IMR-90 (cell line): ENCODE measurements around the gene ADAMTS3. TPM values are rescaled to one million over a fixed set of nuclear protein-coding genes. Genes with fewer than 3 reads are reported as not detected.

Experiments
- ATAC-seq: fragments of 200-7000 bp; cut with Tn5 transposase; 2 replicates; pipeline ENCODE4 v1.9.1; 2020; ENCODE audit warnings: low read depth, mild to moderate bottlenecking, moderate library complexity
- BruUV-seq: library from RNA; stranded (reverse); fragments of 400-500 nt; replicated peaks from 2 replicates; lab custom pipeline; 2021; lab: Mats Ljungman, UMichigan
- CTCF ChIA-PET: fragments of 300-600 bp; formaldehyde crosslinking; extraction: SDS; loops from one replicate; lab custom pipeline; 2021; ENCODE audit warnings: antibody characterized with exemption; lab: Yijun Ruan, JAX
- POLR2A ChIA-PET: fragments of 300-600 bp; sonication (Branson Sonifier 250); formaldehyde crosslinking; loops from one replicate; lab custom pipeline; 2022; ENCODE audit warnings: antibody characterized with exemption; ENCODE audit not compliant: unreplicated experiment; lab: Charles Lee
- DNase-seq: peaks from one replicate; pipeline ENCODE4 v3.0.0; 2013
- H2AFZ ChIP-seq: replicated peaks from 2 replicates; pipeline ENCODE3; 2013; ENCODE audit warnings: low read length, mild to moderate bottlenecking; ENCODE audit not compliant: poor library complexity
- H2AK5ac ChIP-seq: 2 replicates; pipeline ENCODE4 v1.6.1; 2013; ENCODE audit warnings: low read depth, low read length, inconsistent platforms
- H2AK9ac ChIP-seq: replicated peaks from 2 replicates; pipeline ENCODE3; 2013; ENCODE audit warnings: mild to moderate bottlenecking, low read depth, low read length, moderate library complexity; ENCODE audit not compliant: poor library complexity
- H2BK120ac ChIP-seq: 2 replicates; pipeline ENCODE4 v1.6.1; 2013; ENCODE audit warnings: low read depth, low read length, inconsistent platforms
- H2BK15ac ChIP-seq: 3 replicates; pipeline ENCODE4 v1.6.1; 2013; ENCODE audit warnings: low read depth, low read length, inconsistent platforms
- H2BK20ac ChIP-seq: 2 replicates; pipeline ENCODE4 v1.6.1; 2013; ENCODE audit warnings: low read depth, mild to moderate bottlenecking, inconsistent platforms, low read length, moderate library complexity
- H2BK5ac ChIP-seq: 2 replicates; pipeline ENCODE4 v1.6.1; 2013; ENCODE audit warnings: mild to moderate bottlenecking, low read depth, low read length, inconsistent platforms; ENCODE audit not compliant: poor library complexity, severe bottlenecking
- H3K14ac ChIP-seq: replicated peaks from 2 replicates; pipeline ENCODE4 v1.6.1; 2013; ENCODE audit warnings: low read depth, low read length, inconsistent platforms
- H3K18ac ChIP-seq: 2 replicates; pipeline ENCODE4 v1.6.1; 2013; ENCODE audit warnings: low read depth, low read length, control low read depth
- H3K23ac ChIP-seq: 2 replicates; pipeline ENCODE4 v1.6.1; 2013; ENCODE audit warnings: low read depth, low read length, inconsistent platforms
- H3K27ac ChIP-seq: 2 replicates; pipeline ENCODE4 v1.5.1; 2013; ENCODE audit warnings: mild to moderate bottlenecking, control low read depth, low read length; ENCODE audit not compliant: insufficient read depth
- H3K27me3 ChIP-seq: 2 replicates; pipeline ENCODE4 v1.6.1; 2013; ENCODE audit warnings: low read length; ENCODE audit not compliant: control insufficient read depth, insufficient read depth
- H3K36me3 ChIP-seq: 2 replicates; pipeline ENCODE4 v1.6.1; 2013; ENCODE audit warnings: low read length, mixed read lengths; ENCODE audit not compliant: control insufficient read depth, insufficient read depth
- H3K4ac ChIP-seq: 2 replicates; pipeline ENCODE4 v1.6.1; 2013; ENCODE audit warnings: low read depth, low read length, inconsistent platforms
- H3K4me1 ChIP-seq: 2 replicates; pipeline ENCODE4 v1.6.1; 2013; ENCODE audit warnings: low read length, mixed read lengths; ENCODE audit not compliant: control insufficient read depth, insufficient read depth
- H3K4me2 ChIP-seq: 2 replicates; pipeline ENCODE4 v1.6.1; 2013; ENCODE audit warnings: low read depth, mild to moderate bottlenecking, control low read depth, low read length, moderate library complexity
- H3K4me3 ChIP-seq: 2 replicates; pipeline ENCODE4 v1.5.1; 2013; ENCODE audit warnings: low read depth, mild to moderate bottlenecking, control low read depth, low read length, moderate library complexity; ENCODE audit not compliant: insufficient read depth
- H3K56ac ChIP-seq: 2 replicates; pipeline ENCODE4 v1.6.1; 2013; ENCODE audit warnings: low read length, inconsistent platforms; ENCODE audit not compliant: insufficient read depth; ENCODE audit errors: extremely low read depth
- H3K79me1 ChIP-seq, 2 experiments: 2 replicates each; pipeline ENCODE4 v1.6.1; 2013; ENCODE audit warnings: low read length in 2 of 2, inconsistent platforms in 1 of 2, low read depth in 1 of 2
- H3K9ac ChIP-seq: 2 replicates; pipeline ENCODE4 v1.6.1; 2013; ENCODE audit warnings: low read depth, low read length, control low read depth
- H3K9me1 ChIP-seq: 2 replicates; pipeline ENCODE4 v1.6.1; 2013; ENCODE audit warnings: low read length, inconsistent platforms; ENCODE audit not compliant: insufficient read depth
- H3K9me3 ChIP-seq: 2 replicates; pipeline ENCODE4 v1.6.1; 2013; ENCODE audit warnings: low read length; ENCODE audit not compliant: control insufficient read depth, insufficient read depth
- H4K20me1 ChIP-seq: 2 replicates; pipeline ENCODE4 v1.6.1; 2013; ENCODE audit warnings: low read length, inconsistent platforms; ENCODE audit not compliant: insufficient read depth
- H4K5ac ChIP-seq: 2 replicates; pipeline ENCODE4 v1.6.1; 2013; ENCODE audit warnings: mild to moderate bottlenecking, low read depth, low read length, control low read depth
- H4K8ac ChIP-seq, 2 experiments: 2 replicates each; pipeline ENCODE4 v1.6.1; 2013; ENCODE audit warnings: low read depth in 2 of 2, low read length in 2 of 2, control low read depth in 1 of 2, inconsistent platforms in 1 of 2
- H4K91ac ChIP-seq: 2 replicates; pipeline ENCODE4 v1.6.1; 2013; ENCODE audit warnings: low read depth, low read length, inconsistent platforms; ENCODE audit not compliant: insufficient read depth
- BHLHE40 ChIP-seq: fragments of 150-350 bp; IDR thresholded peaks from 2 replicates; pipeline ENCODE4 v1.6.1; 2016; ENCODE audit warnings: mild to moderate bottlenecking, low read depth, low read length
- CEBPB ChIP-seq: IDR thresholded peaks from 2 replicates; pipeline ENCODE4 v1.6.1; 2012; ENCODE audit warnings: low read depth, low read length, improper control_type of control experiment
- CHD1 ChIP-seq: IDR thresholded peaks from 2 replicates; pipeline ENCODE4 v1.6.1; 2012; ENCODE audit warnings: low read depth, low read length, improper control_type of control experiment
- FOS ChIP-seq: fragments of 150-350 bp; IDR thresholded peaks from 2 replicates; pipeline ENCODE4 v1.6.1; 2016; ENCODE audit warnings: low read depth, low read length
- NFE2L2 ChIP-seq: fragments of 150-350 bp; IDR thresholded peaks from 2 replicates; pipeline ENCODE4 v1.6.1; 2016; ENCODE audit warnings: low read depth, mild to moderate bottlenecking, low read length
- POLR2A ChIP-seq: IDR thresholded peaks from 2 replicates; pipeline ENCODE4 v1.6.1; 2012; ENCODE audit warnings: mild to moderate bottlenecking, low read depth, low read length
- RFX5 ChIP-seq: IDR thresholded peaks from 2 replicates; pipeline ENCODE4 v1.8.0; 2012; ENCODE audit warnings: low read depth, mild to moderate bottlenecking, low read length, moderate library complexity
- SMC3 ChIP-seq: fragments of 150-350 bp; IDR thresholded peaks from 2 replicates; pipeline ENCODE4 v1.6.1; 2016; ENCODE audit warnings: low read depth, mild to moderate bottlenecking, antibody characterized with exemption, low read length, moderate library complexity
- WGBS, 2 experiments: methylation state at CpG; one replicate each; pipeline versions ENCODE4 v1.1.5 to v1.1.7; 2013; ENCODE audit warnings: missing lambda C conversion rate in 2 of 2; ENCODE audit not compliant: insufficient read length in 1 of 2; ENCODE audit errors: extremely low coverage in 2 of 2; 5-methylcytosine and 5-hydroxymethylcytosine counted together
- dilution Hi-C: fragments of 300-500 bp; cut with HindIII; formaldehyde crosslinking; loops from one replicate; pipeline ENCODE4 v1.14.3; 2018; ENCODE audit warnings: low sequenced_read_pairs; ENCODE audit not compliant: unreplicated experiment
- in situ Hi-C: fragments of 300-500 bp; cut with MboI; formaldehyde crosslinking; loops from 3 replicates; pipeline ENCODE4 v1.14.3; 2019; ENCODE audit warnings: low sequenced_read_pairs, inconsistent platforms, mixed read lengths
- intact Hi-C: fragments of 100-400 bp; cut with micrococcal nuclease; formaldehyde crosslinking; loops from 2 replicates; pipeline ENCODE4 v1.10.0; 2022
- polyA plus RNA-seq, 3 experiments: library from polyadenylated mRNA; depleted of rRNA; stranded (reverse); fragments of >200 nt; gene quantifications; 2 replicates each; pipeline ENCODE4 v1.2.3, GENCODE V29; 2012; ENCODE audit warnings: low replicate concordance in 1 of 3
- total RNA-seq: library from RNA; depleted of rRNA; stranded (reverse); fragments of >200 nt; gene quantifications from 2 replicates; pipeline ENCODE4 v1.2.3, GENCODE V29; 2012
- TF ChIP-seq, protein P1 (sequence below): fragments of 150-350 bp; IDR thresholded peaks from 2 replicates; pipeline ENCODE4 v1.6.1; 2017; ENCODE audit warnings: mild to moderate bottlenecking, antibody characterized with exemption, low read length, low read depth

ADAMTS3 gene
- total and polyA plus RNA-seq, 2 of the 4 experiments (the other 2 are of a cell fraction) = 0.68 to 2.9 TPM

DNA sequence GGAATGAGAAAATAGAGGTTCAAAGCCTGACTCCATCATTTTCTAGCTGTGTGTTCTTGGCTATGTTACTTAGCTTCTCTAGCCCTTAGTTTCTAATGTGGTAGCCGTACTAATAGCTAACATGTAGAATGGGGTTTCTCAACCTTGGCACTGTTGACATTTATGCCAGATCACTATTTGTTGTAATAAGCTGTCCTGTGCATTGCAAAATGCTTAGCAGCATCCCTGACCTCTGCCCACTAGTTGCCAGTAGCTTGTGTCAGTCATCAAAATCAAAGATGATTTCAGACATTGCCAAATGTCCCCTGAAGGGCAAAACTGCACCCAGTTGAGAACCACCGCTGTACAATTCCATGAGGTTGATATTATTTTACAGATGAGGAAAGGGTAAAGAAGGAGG is 18.3 kb upstream of the ADAMTS3 start:
- H3K18ac ChIP-seq = no peak overlapping the region
- dilution Hi-C loops = no loop called here
- CTCF ChIA-PET = interaction anchor here (0.7 kb wide), 1 partner anchor 553 kb away, joined by 3 read pairs; no protein-coding TSS in a partner anchor

More for the DNA sequence above, 18.3 kb upstream of the ADAMTS3 start:
- Histone ChIP-seq H3K9me1 (no peaks in the 10 kb centered on the region), H3K79me1 (no peaks in the 10 kb centered on the region), H3K27me3 (no peaks in the 10 kb centered on the region), H3K36me3 (no peaks in the 10 kb centered on the region), H3K4me2 (no peak overlapping the region), H2BK120ac (no peak overlapping the region), H3K9ac (no peak overlapping the region), H3K23ac (no peak overlapping the region), H3K4me1 (no peaks in the 10 kb centered on the region), H2AK9ac (no peak overlapping the region), H2BK15ac (no peak overlapping the region), H3K56ac (no peak overlapping the region), H4K20me1 (no peaks in the 10 kb centered on the region), H2BK5ac (no peak overlapping the region), H3K4ac (no peak overlapping the region), H4K91ac (no peak overlapping the region), H3K4me3 (no peak overlapping the region), H2AFZ (no peak overlapping the region), H4K5ac (no peak overlapping the region), H2AK5ac (no peak overlapping the region), H3K27ac (no peak overlapping the region), H3K9me3 (no peaks in the 10 kb centered on the region), H4K8ac (no peak overlapping the region), H2BK20ac (no peak overlapping the region), H3K14ac (no peak overlapping the region)
- POLR2A ChIA-PET = no interaction called here
- DNase-seq (no peak), ATAC-seq (no peak)
- intact Hi-C loops (no loop called here), in situ Hi-C loops (no loop called here)
- BruUV-seq = no TSS peak
- TF ChIP-seq CEBPB (no peak), SMC3 (no peak), POLR2A (no peak), RFX5 (no peak), BHLHE40 (no peak), CHD1 (no peak), FOS (no peak), NFE2L2 (no peak)
- TF ChIP-seq, protein P1, sequence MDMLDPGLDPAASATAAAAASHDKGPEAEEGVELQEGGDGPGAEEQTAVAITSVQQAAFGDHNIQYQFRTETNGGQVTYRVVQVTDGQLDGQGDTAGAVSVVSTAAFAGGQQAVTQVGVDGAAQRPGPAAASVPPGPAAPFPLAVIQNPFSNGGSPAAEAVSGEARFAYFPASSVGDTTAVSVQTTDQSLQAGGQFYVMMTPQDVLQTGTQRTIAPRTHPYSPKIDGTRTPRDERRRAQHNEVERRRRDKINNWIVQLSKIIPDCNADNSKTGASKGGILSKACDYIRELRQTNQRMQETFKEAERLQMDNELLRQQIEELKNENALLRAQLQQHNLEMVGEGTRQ = no peak
- WGBS, 2 experiments = no CpG with 5 or more reads among the region's 2 CpGs
